ENCODE data around the gene DENND10.
"Not testable (repeated sequence)": the region's sequence is repeated elsewhere in the genome, so short reads cannot be mapped to it uniquely, and the experiment has no call there.

Gene DENND10, protein sequence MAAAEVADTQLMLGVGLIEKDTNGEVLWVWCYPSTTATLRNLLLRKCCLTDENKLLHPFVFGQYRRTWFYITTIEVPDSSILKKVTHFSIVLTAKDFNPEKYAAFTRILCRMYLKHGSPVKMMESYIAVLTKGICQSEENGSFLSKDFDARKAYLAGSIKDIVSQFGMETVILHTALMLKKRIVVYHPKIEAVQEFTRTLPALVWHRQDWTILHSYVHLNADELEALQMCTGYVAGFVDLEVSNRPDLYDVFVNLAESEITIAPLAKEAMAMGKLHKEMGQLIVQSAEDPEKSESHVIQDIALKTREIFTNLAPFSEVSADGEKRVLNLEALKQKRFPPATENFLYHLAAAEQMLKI

GRCh38 chr10:119103903-119104653 is at the start of gene DENND10:
Gene DENND10, plus strand, starts transcription at chr10:119104113. Its CDS starts 30 bp downstream, at chr10:119104143.
- DNase-seq = peak; percentile 87

GRCh38 chr10:119055472-119055871 is 48.4 kb upstream of the DENND10 start:
- DNase-seq = no peak

GRCh38 chr10:119058010-119058409 is 45.9 kb upstream of the DENND10 start:
- DNase-seq = no peak

GRCh38 chr10:119059557-119059956 is 44.4 kb upstream of the DENND10 start:
- no peak for DNase-seq

- DNase-seq = no peak
Observed at GRCh38 chr10:119060107-119060506, 43.8 kb upstream of the DENND10 start.

DNA sequence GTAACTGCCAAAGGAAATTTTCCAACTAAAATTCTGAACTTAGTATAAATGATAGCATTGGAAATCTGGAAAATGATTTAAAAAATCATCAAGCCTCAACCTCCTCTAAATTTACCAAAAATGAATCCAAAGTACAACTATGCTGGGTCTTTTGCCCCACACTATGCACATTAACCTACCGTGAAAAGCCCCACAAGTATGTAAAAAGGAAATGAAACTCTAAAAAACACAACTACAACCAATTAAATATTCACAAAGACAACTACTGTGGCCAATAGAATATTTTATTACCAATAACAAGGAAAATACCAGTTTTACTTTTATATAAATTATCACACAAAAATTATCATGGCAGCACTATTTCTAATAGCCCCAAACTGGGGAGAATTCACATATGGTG is 42.6 kb upstream of the DENND10 start:
- no peak for DNase-seq

DNA sequence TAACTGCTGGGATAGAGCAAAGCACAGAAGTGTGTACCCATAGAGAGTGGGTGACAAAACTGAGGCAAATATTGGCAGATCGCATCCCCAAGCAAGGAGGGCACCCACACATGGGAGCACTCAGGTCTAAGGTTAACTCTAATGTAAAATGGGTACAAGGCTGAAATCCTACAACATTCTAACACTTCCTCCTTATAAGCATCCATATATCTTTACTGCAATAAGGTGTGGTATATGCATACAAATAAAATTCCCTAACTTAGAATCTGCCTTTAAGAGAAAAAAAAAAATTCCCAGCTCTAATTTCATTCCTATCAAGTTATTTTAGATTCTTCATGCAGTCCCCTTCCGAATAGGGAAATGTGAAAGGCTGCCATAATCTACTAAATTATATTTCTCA is 42.0 kb upstream of the DENND10 start:
- DNase-seq = no peak

- DNase-seq = no peak
Observed at GRCh38 chr10:119070395-119071165, 33.3 kb upstream of the DENND10 start.

- no peak for DNase-seq
Observed at GRCh38 chr10:119073584-119073983, 30.3 kb upstream of the DENND10 start.

DNA sequence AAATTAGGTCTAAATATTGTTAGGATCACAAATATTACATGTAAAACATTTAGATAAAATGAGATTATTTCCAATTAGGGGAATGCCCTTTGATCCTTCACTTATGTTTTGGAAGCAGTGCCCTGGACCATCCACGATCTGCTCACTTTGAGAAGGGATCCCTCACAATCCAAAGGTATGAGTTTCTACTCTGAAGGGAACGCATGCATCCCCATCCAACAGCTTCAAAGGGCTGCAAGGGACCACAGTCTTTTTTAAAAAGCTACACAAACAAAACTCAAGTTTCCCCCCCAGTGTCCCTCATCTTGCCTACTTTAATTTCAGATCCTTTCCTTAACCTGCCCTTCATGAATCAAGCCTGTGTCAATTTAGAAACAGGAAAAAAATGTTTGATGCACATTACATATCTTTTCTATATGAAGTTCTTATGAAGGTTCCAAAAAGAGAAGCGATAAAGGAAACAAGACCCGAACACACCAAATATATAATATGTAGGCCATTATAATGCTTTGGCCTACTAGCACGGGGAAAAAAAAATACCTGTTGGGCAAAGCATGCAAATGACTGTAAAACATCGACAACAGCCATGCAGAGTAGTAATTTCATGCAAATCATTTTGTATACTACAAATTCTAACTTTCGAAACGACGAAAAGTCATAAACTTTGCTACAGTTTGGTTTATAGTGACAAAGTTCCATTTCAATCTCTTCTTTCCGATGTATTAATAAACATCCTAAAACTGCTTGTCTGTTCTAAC is 25.3 kb upstream of the DENND10 start:
- DNase-seq = no peak

DNA sequence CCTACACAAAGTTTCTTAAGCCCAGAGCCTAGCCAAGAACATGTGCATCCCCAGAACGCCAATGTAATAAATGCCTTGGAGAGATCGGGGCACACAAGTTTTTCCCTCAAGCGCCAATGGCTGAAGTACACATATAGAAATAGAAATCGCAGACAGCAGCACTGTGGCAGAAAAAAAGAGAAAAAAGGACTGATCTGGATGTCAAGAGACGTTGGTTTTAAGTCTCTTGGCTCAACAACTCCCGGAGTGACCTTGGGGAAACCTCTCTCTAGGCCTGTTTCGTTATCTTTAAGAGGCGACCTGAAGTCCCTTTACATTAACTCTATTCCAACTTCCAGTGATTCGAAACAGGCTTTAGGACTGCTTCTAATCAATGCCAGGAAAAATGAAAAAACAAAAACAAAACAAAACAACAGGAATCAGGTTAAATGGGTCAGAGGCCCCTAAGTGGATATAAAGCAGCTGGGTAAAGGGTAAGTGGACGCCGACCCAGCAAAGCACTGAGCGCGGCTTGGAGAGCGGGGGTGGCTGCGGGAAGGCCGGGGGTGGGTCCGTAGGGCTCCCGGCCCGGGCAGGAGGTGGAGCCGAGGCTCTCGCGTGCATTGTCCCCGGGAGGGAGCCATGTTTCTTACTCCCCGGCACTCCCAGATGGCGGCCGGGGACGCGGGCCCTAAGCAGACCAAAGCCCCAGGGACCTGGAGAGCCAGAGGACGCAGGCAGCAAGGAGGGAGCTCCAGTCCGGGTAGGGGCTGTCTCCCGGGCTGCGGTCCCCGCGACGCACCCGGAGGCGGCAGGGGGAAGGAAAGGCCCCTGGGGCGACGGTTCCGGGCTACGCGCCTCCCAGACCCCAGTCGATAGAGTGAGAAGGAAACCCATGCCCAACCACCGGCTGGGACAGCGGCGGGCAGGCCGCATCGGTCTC is 24.1 kb upstream of the DENND10 start:
- peak; percentile 79 for DNase-seq

DNA sequence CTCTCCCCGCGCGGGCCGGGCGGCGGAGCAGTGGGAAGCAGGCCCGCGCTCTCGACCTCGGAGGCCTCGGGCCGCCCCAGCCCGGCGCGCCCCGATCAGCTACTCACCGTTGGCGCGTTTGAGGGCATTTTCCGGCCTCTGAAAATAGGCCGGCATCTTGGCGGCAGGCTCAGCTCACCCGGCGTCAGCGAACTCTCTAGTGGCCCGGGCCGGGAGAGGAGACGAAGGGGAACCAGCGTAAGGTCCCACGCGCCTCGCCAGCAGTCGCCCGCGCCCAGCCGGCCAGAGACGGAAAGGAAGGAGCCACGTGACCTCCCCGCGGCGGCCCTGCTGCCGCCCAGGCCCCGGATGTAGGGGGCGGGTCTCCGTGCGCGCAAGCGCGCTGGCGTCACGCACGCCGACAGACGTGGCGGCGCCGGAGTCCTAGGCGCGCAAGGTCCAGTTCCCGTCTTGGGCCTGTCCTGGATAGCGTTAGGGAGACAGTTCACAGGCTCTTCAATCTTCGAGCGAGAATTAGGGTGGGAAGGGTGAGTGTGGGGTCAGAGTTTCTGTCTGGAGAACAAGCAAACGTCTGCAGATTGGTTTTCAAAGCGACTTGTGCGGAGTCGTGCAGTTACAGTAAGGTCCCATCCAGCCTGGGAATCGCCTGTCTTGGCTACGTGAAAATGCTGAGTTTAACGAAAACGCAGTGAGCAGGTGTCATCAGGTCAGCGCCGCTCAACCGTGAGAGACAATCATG is 23.2 kb upstream of the DENND10 start, which contains the start of gene EIF3A:
Gene EIF3A, minus strand, starts transcription at position 297 of the 739 bp plus-strand sequence. Its CDS starts 141 bp downstream, at position 156.
- DNase-seq = peak; percentile 95

DNA sequence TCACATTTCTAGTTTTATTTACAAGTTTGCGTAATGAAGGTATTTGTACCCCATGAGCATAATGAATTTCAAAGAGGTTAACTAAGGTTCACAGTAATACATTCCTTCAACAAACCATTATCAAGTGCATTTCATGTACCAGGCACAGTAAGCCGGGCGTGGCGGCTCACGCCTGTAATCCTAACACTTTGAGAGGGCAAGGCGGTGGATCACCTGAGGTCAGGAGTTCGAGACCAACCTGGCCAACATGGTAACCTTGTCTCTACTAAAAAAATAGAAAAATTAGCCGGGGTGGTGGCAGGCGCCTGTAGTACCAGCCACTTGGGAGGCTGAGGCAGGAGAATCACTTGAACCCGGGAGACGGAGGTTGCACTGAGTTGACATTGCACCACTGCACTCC is 19.0 kb upstream of the DENND10 start:
- DNase-seq = no peak

DNA sequence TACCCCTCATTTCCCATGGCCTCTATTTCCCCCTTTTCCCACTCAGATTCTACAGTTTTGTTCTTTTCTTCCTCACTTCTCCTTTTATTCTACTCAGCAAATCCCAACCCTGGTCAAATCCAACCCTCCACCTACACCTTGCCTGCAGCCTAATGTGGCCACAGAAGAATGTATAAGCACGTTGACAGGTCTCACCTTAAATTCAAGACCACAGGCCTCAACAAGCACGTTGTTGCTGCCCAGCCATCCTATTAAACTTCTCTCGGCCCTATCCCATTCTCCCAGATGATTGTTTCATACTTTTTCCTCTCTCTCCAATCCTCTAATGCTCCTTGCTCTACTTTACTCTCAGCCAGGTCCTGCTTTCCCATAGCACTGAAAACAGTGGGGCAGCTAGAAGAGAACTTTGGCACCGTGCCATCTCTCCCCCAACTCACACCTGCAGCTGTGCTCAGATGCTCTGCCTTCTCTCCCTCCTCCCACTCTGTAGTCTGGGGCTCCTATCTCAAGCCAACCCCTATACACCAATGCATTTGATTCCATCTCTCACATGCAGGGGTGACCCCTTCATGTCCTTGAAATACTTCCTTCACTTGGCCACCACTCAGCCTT is 16.5 kb upstream of the DENND10 start:
- DNase-seq = no peak

DNA sequence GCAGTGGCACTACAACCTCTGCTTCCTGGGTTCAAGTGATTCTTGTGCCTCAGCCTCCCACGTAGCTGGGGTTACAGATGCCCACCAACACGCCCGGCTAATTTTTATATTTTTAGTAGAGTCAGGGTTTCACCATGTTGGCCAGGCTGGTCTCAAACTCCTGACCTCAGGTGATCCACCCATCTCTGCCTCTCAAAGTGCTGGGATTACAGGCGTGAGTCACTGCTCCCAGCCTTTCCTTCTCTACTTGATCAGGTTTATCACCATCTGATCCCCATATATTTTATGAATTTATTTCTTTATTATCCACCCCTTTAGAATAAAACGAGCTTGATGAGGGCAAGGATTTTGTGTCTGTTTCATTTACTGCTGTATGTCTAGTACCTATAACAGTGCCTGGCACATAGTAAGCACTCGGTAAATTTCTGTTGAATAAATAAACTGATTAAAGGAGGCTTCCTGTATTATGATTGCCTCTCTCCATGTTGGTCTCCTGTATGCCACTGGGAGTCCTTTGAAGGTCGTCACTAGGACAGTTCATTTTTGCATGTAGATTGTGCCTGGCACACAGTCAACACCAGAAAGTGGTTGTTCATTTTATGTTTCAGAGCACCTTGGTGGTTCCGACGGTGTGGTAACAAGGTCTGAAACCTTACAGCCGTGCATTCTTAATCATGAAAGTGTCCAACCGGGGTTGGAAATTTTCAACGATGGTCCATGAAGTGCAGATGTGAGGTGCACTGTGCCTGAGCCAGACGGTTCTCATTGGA is 13.7 kb upstream of the DENND10 start:
- peak; percentile 78 for DNase-seq

- peak; percentile 70 for DNase-seq
Observed at GRCh38 chr10:119090968-119091367, 12.9 kb upstream of the DENND10 start.

GRCh38 chr10:119095640-119096039 is 8.3 kb upstream of the DENND10 start:
- DNase-seq = no peak

GRCh38 chr10:119096641-119097415 is 7.1 kb upstream of the DENND10 start:
- DNase-seq = not testable (repeated sequence)

- DNase-seq = no peak
Observed at GRCh38 chr10:119098576-119098975, 5.3 kb upstream of the DENND10 start.

Data from activated CD4-positive, alpha-beta T cell treated with anti-CD3 and anti-CD28 coated beads, Interleukin-2, Interleukin-6, amounts not matched to agents 100 ng/mL and 50 ng/mL, durations not matched to agents 16 hours and 8 hours (primary cell).